ENCODE results near the gene MYH6. TPM values are rescaled to one million over a fixed set of nuclear protein-coding genes. Genes with fewer than 3 reads are reported as not detected.
"Not testable (repeated sequence)": the region's sequence is repeated elsewhere in the genome, so short reads cannot be mapped to it uniquely, and the experiment has no call there.

MYH6 gene
- total RNA-seq, 2 donors from 2014 or later, result 0.26 to 1.6 TPM

GRCh38 chr14:23421594-23421993 is 13.5 kb upstream of the MYH6 start:
- Histone ChIP-seq H3K9me3 (no peaks in the 10 kb centered on the region), H3K4me1 (peaks cover 10% of the 10 kb centered on the region), H3K27me3 (no peaks in the 10 kb centered on the region), H3K36me3 (replicated peaks in 1 of 2; ENCODE audit: insufficient read depth in 1 of 2, low read depth in 2 of 2) (no peaks in the 10 kb centered on the region), H3K27ac (no peak overlapping the region), H3K4me3 (no peak overlapping the region)
- DNase-seq (no peak), ATAC-seq (no peak)
- intact Hi-C loops (cut with DNase I), result no loop called here
- TF ChIP-seq POLR2A (IDR thresholded peaks at IDR 0.05) (no peak), CTCF (IDR thresholded peaks at IDR 0.05) (no peak)

- H3K27ac ChIP-seq; ATAC-seq; DNase-seq; H3K9me3 ChIP-seq; H3K4me3 ChIP-seq; intact Hi-C loops (cut with DNase I); H3K27me3 ChIP-seq; H3K36me3 ChIP-seq (replicated peaks in 1 of 2; ENCODE audit: insufficient read depth in 1 of 2, low read depth in 2 of 2): not testable (repeated sequence)
- H3K4me1 ChIP-seq, result peaks cover 26% of the 10 kb centered on the region
- WGBS, 2 donors, result 54 to 85% methylated on average over 4 of the region's 17 CpGs
Measured at GRCh38 chr14:23419646-23420045, 11.6 kb upstream of the MYH6 start.

- H3K9me3 ChIP-seq, result no peaks in the 10 kb centered on the region
- TF ChIP-seq CTCF (IDR thresholded peaks at IDR 0.05) (no peak), POLR2A (IDR thresholded peaks at IDR 0.05) (no peak)
- H3K27ac ChIP-seq, result no peak overlapping the region
- DNase-seq, result no peak
- H3K27me3 ChIP-seq, result no peaks in the 10 kb centered on the region
- intact Hi-C loops (cut with DNase I), result no loop called here
- H3K4me1 ChIP-seq, result peaks cover 26% of the 10 kb centered on the region
- no peak for ATAC-seq
- H3K36me3 ChIP-seq (replicated peaks in 1 of 2; ENCODE audit: insufficient read depth in 1 of 2, low read depth in 2 of 2), result no peaks in the 10 kb centered on the region
- 93 to 96% methylated on average over 13 to 20 of the region's 21 CpGs for WGBS, 2 donors
- H3K4me3 ChIP-seq, result no peak overlapping the region
Measured at GRCh38 chr14:23418021-23418420, 9.9 kb upstream of the MYH6 start.

GRCh38 chr14:23417269-23417668 is 9.2 kb upstream of the MYH6 start:
- intact Hi-C loops (cut with DNase I); H3K4me3 ChIP-seq; H3K27me3 ChIP-seq; DNase-seq; ATAC-seq; H3K9me3 ChIP-seq; H3K27ac ChIP-seq; H3K36me3 ChIP-seq (replicated peaks in 1 of 2; ENCODE audit: insufficient read depth in 1 of 2, low read depth in 2 of 2): not testable (repeated sequence)
- H3K4me1 ChIP-seq, result peaks cover 26% of the 10 kb centered on the region
- WGBS, 2 donors, result 87 to 96% methylated on average over 8 to 12 of the region's 12 CpGs

- H3K4me3 ChIP-seq, result no peak overlapping the region
- 86 to 92% methylated on average over 8 to 11 of the region's 11 CpGs for WGBS, 2 donors
- no peaks in the 10 kb centered on the region for H3K9me3 ChIP-seq
- H3K27me3 ChIP-seq, result no peaks in the 10 kb centered on the region
- DNase-seq, result no peak
- TF ChIP-seq POLR2A (IDR thresholded peaks at IDR 0.05) (no peak), CTCF (IDR thresholded peaks at IDR 0.05) (no peak)
- intact Hi-C loops (cut with DNase I), result no loop called here
- H3K4me1 ChIP-seq, result peaks cover 26% of the 10 kb centered on the region
- H3K36me3 ChIP-seq (replicated peaks in 1 of 2; ENCODE audit: insufficient read depth in 1 of 2, low read depth in 2 of 2), result no peaks in the 10 kb centered on the region
- no peak overlapping the region for H3K27ac ChIP-seq
- no peak for ATAC-seq
Measured at GRCh38 chr14:23416801-23417200, 8.7 kb upstream of the MYH6 start.

Data from body of pancreas (tissue), 4 donors.